HTERT RPE-1 (cell line): Measurements from ENCODE around the gene PPP1R26.
"Not testable (repeated sequence)": the region's sequence is repeated elsewhere in the genome, so short reads cannot be mapped to it uniquely, and the experiment has no call there.

Experiments used
- in situ Hi-C: fragments of 300-500 bp; cut with MboI; formaldehyde crosslinking; loops from 4 replicates; pipeline ENCODE4 v1.14.3; 2020; ENCODE audit warnings: low sequenced_read_pairs

PPP1R26 gene

GRCh38 chr9:135502873-135503321, 23.3 kb downstream of the PPP1R26 start:
- in situ Hi-C loops, result no loop called here

DNA sequence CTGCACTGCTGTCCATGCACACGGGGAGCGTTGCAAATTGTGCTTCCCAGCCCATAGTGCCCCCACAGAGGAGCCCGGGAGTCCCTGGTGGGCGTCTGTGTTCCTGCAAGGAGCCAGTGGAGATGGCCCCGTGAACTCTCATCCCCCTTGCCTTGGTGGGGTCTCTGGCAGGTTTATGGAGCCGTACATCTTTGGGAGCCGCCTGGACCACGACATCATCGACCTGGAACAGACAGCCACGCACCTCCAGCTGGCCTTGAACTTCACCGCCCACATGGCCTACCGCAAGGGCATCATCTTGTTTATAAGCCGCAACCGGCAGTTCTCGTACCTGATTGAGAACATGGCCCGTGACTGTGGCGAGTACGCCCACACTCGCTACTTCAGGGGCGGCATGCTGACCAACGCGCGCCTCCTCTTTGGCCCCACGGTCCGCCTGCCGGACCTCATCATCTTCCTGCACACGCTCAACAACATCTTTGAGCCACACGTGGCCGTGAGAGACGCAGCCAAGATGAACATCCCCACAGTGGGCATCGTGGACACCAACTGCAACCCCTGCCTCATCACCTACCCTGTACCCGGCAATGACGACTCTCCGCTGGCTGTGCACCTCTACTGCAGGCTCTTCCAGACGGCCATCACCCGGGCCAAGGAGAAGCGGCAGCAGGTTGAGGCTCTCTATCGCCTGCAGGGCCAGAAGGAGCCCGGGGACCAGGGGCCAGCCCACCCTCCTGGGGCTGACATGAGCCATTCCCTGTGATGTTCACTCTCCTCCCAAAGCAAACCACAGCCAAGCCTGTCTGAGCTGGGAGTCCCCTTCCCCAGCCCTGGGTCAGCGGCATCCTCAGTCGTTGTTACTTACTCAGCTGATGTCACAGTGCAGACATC, 24.0 kb downstream of the PPP1R26 start:
- in situ Hi-C loops, result no loop called here

DNA sequence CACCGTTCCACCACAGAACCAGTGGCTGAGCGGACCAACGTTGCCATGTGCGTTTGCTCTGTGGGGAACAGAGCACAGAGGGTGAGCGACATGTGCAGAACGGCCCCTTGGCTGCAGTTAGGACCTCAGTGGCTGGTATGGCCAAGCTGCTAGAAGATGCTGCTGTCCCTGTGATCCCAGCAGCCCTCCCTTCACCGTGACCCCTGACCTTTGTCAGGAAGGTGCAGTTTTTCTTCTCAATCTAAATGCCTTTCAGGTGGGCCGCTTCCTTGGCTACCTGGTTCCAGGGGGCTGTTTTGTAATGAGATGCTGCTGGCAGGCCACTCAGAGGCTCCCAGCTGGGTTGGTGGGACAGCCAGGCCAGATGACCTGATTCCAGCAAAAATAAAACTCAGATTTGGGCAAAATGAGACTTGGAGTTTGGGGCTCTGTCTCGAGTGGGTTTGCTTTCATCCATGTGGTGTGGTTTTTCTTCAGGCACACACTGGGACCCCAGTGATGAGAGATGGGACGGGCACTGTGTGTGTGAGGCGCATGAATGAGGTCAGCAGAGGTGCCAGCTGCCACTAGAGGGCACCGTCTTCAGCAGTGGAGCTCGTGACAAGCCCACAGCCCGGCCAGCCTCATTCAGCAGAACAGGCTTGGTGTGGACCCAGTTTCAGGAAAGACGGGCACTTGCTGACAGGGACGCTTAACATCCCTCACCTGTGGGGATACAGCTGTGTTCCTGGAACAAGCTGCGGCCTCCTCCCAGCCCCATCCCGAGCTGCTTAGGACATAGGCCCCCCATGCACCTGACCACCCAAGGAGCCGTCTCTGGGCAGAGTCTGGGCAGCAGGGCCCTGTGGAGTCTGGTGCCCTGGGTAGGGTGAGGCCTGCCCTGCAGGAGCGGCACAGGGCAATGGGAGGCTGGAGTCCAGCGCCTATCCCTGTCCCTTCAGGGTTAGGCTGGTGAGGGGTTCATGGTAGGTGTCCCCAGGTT, 25.0 kb downstream of the PPP1R26 start:
- in situ Hi-C loops, result no loop called here

DNA sequence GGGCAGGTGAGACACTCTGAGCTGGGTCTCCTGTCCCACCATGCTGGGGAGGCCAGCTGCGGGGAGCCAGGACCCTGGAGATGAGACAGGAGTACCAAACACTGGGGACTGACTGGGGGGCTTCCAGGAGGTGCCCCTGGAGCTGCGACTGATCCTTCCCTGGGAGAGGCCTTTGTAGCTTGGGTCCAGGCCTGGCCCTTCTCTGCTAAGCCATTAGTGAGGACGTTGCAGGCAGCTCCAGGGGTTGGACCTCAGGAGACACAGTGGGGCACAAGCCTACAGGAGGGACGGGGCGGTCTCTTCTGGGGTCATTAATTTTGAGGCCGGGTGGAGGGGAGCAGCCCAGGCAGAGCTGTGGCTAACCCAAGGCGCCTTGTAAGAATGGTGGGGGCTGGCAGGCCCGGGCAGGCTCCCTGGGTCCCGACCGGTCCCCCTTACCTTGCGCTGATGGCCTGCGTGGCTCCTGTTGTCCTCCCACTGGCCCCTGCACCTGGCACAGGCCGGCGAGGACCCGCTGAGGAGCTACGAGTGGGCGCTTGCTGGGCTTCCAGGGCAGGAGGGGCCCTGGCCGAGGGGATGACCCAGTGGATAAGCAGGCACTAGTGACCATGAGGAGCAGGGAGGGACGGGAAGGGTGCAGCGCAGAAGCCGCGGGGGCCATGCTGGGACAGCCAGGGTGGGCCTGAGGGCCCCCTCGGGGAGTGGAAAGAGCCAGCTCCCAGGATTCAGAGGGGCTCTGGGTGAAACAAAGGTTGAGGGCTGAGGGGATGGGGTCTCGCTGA, 26.0 kb downstream of the PPP1R26 start:
- in situ Hi-C loops, result no loop called here

DNA sequence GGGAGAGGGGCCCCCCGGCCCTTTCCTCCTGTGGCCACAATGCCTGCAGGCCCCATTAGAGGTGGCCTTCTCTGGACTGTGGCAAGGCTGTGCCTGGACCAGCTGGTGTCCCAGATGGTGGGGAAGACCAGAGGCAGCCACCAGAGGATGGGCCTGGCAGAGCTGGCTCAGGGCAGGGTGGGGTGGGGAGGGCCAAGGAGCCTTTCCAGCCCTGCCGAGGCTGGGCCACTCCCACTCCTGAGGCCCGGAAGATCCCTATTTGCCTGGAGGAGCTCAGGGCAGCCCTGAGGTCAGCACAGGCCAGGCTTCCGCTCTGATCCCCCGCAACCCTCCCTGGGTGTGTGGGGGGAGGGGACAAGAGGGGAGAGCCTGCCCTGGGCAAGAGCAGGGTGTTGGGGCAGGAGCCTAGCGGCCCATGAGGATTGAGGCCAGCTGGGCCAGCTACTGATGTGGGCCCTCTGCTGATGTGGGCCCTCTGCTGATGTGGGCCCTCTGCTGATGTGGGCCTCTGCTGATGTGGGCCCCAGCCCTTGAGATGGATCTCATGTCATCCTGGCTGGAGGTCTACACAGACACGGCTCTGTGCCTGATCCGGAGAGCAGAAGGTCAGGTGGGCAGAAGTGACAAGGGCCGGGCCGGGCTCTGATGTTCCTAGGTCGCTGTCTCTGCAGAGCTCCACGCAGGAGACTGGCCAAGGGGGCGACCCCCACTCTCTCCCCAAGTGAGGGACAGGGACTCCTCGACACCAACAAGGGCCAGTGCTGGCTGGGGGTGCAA, 26.9 kb downstream of the PPP1R26 start:
- in situ Hi-C loops, result no loop called here

GRCh38 chr9:135507104-135508035, 27.8 kb downstream of the PPP1R26 start:
- in situ Hi-C loops, result no loop called here

- in situ Hi-C loops, result no loop called here
Measured at GRCh38 chr9:135508211-135508820, 28.7 kb downstream of the PPP1R26 start.

- in situ Hi-C loops, result no loop called here
Measured at GRCh38 chr9:135509458-135509857, 29.9 kb downstream of the PPP1R26 start.

DNA sequence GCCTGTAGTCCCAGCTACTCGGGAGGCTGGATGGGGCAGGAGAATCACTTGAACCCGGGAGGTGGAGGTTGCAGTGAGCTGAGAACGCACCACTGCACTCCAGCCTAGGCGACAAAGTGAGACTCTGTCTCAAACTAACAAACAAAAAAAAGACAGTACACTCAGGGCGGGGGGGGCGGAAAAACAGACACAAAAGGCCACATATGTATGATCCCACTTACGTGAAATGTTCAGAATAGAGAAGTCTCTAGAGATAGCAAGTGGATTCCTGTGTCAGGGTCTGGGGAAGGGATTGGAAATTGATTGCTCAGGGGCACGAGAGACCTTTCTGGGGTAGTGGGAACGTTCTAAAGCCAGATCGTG, 32.6 kb downstream of the PPP1R26 start:
- in situ Hi-C loops, result no loop called here

GRCh38 chr9:135512904-135513303, 33.3 kb downstream of the PPP1R26 start:
- in situ Hi-C loops, result no loop called here

GRCh38 chr9:135513351-135513846, 33.8 kb downstream of the PPP1R26 start:
- in situ Hi-C loops, result no loop called here

GRCh38 chr9:135513906-135514305, 34.3 kb downstream of the PPP1R26 start:
- in situ Hi-C loops, result not testable (repeated sequence)

DNA sequence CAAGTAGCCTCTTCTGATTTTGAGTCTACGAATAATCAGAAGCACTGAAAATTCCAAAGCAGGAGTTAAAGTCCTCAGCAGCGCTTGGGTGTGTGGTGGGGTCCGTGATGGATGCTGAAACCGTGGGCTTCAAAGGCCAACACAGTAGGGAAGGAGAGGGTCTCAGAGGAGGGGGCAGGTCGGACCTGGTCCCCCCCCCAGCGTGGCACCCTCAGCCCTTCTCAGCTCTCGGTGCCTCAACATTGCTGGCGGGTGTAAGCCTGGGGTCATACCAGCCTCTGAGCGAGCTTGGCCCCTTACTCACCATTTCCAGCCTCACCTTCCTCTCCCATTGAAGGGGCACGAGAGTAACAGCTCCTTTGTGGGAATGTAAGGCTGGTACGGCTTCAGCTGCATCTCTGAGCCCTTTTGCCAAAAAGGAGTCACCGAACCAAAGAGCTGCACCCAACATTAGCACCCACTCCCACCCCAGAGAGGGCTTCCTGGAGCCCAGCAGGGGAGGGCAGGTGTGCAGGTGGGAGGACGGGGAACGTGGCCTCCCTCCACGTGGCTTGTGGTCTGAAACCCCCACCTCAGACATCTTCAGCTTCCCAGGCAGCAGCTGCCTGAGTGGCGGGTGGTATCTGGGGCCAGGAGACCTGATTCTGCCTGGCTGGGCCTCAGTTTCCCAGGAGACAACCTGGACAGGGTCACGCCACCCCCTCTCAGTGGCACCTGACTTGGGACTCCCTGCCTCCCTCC, 34.9 kb downstream of the PPP1R26 start:
- in situ Hi-C loops, result no loop called here

GRCh38 chr9:135515083-135515951, 35.7 kb downstream of the PPP1R26 start:
- in situ Hi-C loops, result no loop called here

- in situ Hi-C loops, result no loop called here
Measured at GRCh38 chr9:135516132-135516860, 36.7 kb downstream of the PPP1R26 start.

DNA sequence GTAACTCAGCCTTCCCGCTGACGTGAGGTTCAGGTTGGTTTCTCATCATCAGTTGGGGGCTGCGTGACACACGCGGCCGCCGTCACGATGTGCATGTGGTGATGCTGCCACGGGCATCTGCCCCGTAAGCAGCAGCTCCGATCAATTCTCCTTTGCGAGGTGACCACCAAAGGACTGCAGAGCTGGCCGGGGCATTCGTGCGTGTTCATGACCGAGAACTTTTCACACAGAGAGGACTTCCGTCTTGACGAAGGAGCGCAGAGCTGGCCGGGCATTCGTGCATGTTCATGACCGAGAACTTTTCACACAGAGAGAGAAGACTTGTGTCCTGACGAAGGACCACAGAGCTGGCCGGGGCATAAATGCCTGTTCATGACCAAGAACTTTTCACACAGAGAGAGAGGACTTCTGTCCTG, 37.8 kb downstream of the PPP1R26 start:
- in situ Hi-C loops, result no loop called here
